Coronary artery (tissue), 2 donors: Measurements from ENCODE around the gene CRTC3.

ENCODE experiments used
- DNase-seq: peaks from one replicate; pipeline ENCODE4 v3.0.0-alpha.2; 2017; ENCODE audit warnings: low spot score
- H3K27ac ChIP-seq, 2 donors: fragments of 200-600 bp; sonication (generic); one replicate each; pipeline ENCODE4 v1.5.1; 2016 to 2019
- H3K4me3 ChIP-seq: fragments of 200-600 bp; sonication (generic); 2 replicates; pipeline ENCODE4 v1.5.1; 2016; ENCODE audit warnings: mild to moderate bottlenecking, moderate library complexity
- TF ChIP-seq, protein P1 (sequence below): fragments of 200-600 bp; sonication (generic); IDR thresholded peaks from one replicate; pipeline ENCODE4 v1.5.1; 2019; ENCODE audit warnings: antibody characterized with exemption

The CRTC3 gene

DNA sequence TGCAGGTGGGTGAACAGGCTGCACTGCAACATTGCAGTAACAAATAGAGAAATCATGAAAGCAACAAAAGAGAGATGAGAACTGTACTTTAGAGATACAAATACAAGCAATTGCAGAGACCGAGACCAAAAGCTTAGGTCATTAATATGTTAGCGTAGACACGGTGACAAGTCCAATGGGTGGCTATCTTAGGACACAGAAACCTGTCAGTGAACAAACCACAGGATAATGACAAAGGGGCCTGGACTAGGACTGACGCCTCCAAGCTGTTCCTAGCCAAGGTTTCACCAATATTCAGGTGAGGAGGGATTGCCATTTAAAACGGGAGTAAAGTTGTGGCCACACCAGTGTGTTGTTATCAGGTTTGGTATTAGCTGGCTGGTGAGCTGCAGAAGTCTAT is 145.7 kb downstream of the CRTC3 start:
- Histone ChIP-seq H3K4me3 (no peak overlapping the region), H3K27ac (no peak overlapping the region)
- TF ChIP-seq, protein P1, sequence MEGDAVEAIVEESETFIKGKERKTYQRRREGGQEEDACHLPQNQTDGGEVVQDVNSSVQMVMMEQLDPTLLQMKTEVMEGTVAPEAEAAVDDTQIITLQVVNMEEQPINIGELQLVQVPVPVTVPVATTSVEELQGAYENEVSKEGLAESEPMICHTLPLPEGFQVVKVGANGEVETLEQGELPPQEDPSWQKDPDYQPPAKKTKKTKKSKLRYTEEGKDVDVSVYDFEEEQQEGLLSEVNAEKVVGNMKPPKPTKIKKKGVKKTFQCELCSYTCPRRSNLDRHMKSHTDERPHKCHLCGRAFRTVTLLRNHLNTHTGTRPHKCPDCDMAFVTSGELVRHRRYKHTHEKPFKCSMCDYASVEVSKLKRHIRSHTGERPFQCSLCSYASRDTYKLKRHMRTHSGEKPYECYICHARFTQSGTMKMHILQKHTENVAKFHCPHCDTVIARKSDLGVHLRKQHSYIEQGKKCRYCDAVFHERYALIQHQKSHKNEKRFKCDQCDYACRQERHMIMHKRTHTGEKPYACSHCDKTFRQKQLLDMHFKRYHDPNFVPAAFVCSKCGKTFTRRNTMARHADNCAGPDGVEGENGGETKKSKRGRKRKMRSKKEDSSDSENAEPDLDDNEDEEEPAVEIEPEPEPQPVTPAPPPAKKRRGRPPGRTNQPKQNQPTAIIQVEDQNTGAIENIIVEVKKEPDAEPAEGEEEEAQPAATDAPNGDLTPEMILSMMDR, result no peak
- no peak for DNase-seq

DNA sequence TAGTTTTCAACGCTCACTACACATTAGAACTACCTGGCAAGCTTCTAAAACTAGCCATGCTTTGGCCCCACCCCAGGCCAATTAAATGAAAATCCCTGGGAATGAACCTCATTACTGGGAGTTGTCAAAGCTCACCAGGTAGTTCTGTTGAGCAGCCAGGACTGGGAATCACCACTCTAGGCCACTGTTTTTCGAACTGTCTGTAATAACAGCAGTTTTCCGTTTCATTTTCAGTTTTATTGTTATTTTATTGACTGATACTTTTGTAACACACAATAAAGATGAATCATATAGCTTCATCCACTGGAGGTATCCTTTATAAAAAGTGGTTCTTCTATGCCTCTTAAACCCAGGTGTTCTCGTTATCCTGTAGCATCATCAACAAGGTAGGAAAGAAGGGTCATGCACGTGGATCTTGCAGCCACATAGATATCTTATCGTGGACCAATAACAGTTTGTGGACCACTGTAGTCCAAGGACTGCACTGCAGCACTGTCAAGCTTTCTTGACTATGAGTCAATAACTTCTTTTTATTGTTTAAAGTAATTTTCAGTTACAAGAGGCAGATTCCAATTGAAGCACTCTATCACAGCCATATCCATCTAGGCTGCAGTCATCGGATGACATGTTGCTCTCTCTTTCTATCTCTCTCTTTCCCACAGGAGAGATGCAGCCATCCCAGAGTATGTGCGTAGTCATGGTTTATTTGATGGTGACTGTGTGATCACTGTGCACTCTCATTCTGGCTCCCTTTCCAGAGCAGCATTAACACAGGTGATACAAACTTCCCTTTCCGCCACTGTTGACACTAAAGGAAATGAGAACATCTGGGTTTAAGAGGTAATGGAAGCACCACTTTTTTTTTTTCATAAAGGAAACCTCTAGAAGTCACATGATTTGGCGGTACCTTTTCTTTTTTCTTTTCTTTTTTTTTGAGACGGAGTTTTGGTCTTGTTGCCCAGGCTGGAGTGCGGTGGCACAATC is 148.4 kb downstream of the CRTC3 start:
- TF ChIP-seq, protein P1, result no peak
- no peak for DNase-seq
- no peak overlapping the region for H3K27ac ChIP-seq
- H3K4me3 ChIP-seq, result no peak overlapping the region

DNA sequence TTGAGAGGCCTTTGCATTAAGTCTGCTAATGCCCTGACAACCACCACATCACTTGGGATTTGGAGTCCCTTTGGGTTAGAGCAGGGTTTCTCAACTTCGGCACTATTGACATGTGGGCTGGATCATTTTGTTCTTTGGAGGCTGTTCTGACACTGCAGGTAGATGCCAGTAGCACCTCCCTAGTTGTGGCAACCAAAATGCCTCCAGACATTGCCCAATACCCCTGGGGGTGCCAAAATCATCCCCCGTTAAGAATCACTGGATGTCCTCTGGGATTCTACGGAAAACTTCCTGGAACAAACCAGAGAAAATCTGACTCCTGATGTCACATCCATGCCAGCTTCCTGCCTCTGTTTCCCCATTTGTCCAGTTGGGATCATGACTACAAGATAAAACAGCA is 150.2 kb downstream of the CRTC3 start:
- peak; percentile 78 for DNase-seq
- H3K27ac ChIP-seq, result peak overlapping the region; percentile 67 to 86
- no peak overlapping the region for H3K4me3 ChIP-seq
- TF ChIP-seq, protein P1, result no peak

DNA sequence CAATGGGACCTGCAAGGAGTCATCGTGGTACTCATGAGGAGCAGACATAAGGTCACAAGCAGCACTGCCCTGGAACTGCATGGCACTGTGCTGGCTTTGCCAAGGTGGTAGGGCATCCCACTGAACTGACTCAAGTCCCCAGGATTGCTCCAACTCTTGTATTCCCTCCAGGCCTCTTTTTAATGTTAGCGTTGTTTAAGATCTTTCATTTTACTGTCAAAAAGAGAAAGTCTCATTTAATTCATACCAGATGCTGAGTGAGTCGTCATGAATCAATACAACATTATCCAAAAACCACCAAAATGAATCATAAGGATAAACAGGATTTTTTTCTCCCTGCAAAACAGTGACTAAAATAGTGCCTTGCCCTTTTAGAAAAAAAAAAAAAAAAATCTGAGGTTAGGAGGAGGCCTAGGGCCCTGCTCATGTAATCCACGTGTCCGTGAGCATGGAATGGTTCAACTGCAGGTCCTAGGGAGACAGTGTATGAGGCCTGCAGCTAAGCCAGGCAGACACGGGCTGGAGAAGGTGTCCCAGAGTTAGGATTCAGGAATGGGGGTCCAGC is 150.7 kb downstream of the CRTC3 start:
- Histone ChIP-seq H3K4me3 (no peak overlapping the region), H3K27ac (peak overlapping the region; percentile 67 to 86)
- DNase-seq, result no peak
- TF ChIP-seq, protein P1, result no peak

DNA sequence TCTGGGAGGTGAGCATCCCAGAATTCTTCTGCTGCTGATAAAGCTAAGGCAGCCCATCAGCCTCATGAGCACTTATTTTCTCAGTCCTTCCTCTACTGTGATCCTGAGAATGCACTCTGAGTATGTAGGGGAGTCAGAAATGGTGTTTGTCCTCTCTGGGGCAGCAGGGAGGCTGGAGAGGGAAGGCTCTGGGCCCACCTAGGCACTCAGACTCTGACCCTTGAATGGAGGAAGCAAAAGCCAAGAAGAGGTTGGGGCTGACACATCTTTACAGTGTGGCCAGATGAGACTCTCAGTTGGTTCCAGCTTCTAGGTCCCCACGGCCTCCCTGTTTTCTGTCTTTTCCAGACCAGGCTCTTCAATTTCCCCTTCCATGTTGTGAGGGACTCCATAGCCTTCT is 151.3 kb downstream of the CRTC3 start:
- DNase-seq, result no peak
- no peak overlapping the region for H3K4me3 ChIP-seq
- H3K27ac ChIP-seq, result peak overlapping the region; percentile 61 to 83
- TF ChIP-seq, protein P1, result no peak

DNA sequence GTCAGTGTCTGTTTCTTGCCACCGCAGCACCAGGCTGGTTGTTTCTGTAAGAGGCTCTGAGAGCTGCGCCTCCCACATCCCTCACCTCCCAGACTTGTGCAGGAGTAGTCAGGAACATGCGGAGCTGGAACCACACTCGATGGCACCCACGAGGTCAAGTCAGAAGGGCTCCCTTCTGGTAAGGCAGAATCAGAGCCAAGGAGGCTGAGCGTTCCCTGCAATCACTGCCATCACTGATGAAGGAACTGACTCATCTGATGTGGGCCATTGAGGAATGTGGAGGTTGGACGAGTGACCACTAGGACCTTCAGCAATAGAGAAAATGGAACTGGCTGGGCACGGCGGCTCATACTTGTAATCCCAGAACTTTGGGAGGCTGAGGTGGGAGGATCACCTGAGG is 151.8 kb downstream of the CRTC3 start:
- H3K27ac ChIP-seq, result peak overlapping the region; percentile 61 to 83
- no peak for DNase-seq
- H3K4me3 ChIP-seq, result no peak overlapping the region
- TF ChIP-seq, protein P1, result no peak
